ENCODE data around the gene ENOX1.
"Not testable (repeated sequence)": the region's sequence is repeated elsewhere in the genome, so short reads cannot be mapped to it uniquely, and the experiment has no call there.

Gene ENOX1

GRCh38 chr13:43416408-43416807 lies 370.4 kb downstream of the ENOX1 start:
- not testable (repeated sequence) for H3K27ac ChIP-seq (ENCODE audit: low read depth, low read length, poor library complexity, severe bottlenecking); H3K4me2 ChIP-seq (ENCODE audit: low read length); H3K36me3 ChIP-seq (ENCODE audit: insufficient read depth, low read length); H3K79me2 ChIP-seq (ENCODE audit: insufficient read depth, low read length); H3K9me2 ChIP-seq (ENCODE audit: low read depth, low read length); H3K9me3 ChIP-seq (ENCODE audit: low read length); H4K20me1 ChIP-seq (ENCODE audit: insufficient read depth, low read length); H3K27me3 ChIP-seq (ENCODE audit: insufficient read depth, low read length); H3K4me3 ChIP-seq (ENCODE audit: low read depth, low read length, poor library complexity, severe bottlenecking); H3K4me1 ChIP-seq (ENCODE audit: insufficient read depth, low read length, severe bottlenecking); H2AFZ ChIP-seq (ENCODE audit: low read length); H3K9ac ChIP-seq (ENCODE audit: low read length); H3F3A ChIP-seq (ENCODE audit: insufficient read depth, low read length)

- H3K4me1 ChIP-seq (ENCODE audit: insufficient read depth, low read length, severe bottlenecking); H3K4me3 ChIP-seq (ENCODE audit: low read depth, low read length, poor library complexity, severe bottlenecking); H2AFZ ChIP-seq (ENCODE audit: low read length); H3F3A ChIP-seq (ENCODE audit: insufficient read depth, low read length); H3K79me2 ChIP-seq (ENCODE audit: insufficient read depth, low read length); H3K27ac ChIP-seq (ENCODE audit: low read depth, low read length, poor library complexity, severe bottlenecking); H3K9me3 ChIP-seq (ENCODE audit: low read length); H3K36me3 ChIP-seq (ENCODE audit: insufficient read depth, low read length); H3K9me2 ChIP-seq (ENCODE audit: low read depth, low read length); H3K9ac ChIP-seq (ENCODE audit: low read length); H3K27me3 ChIP-seq (ENCODE audit: insufficient read depth, low read length); H4K20me1 ChIP-seq (ENCODE audit: insufficient read depth, low read length); H3K4me2 ChIP-seq (ENCODE audit: low read length): not testable (repeated sequence)
Measured at GRCh38 chr13:43415903-43416391, 370.8 kb downstream of the ENOX1 start.

GRCh38 chr13:43414111-43414510 lies 372.7 kb downstream of the ENOX1 start:
- no peak overlapping the region for H3K4me2 ChIP-seq (ENCODE audit: low read length)
- H2AFZ ChIP-seq (ENCODE audit: low read length) = no peak overlapping the region
- H3K4me1 ChIP-seq (ENCODE audit: insufficient read depth, low read length, severe bottlenecking) = no peaks in the 10 kb centered on the region
- no peaks in the 10 kb centered on the region for H3F3A ChIP-seq (ENCODE audit: insufficient read depth, low read length)
- no peak overlapping the region for H3K4me3 ChIP-seq (ENCODE audit: low read depth, low read length, poor library complexity, severe bottlenecking)
- H3K79me2 ChIP-seq (ENCODE audit: insufficient read depth, low read length) = no peaks in the 10 kb centered on the region
- no peaks in the 10 kb centered on the region for H3K9me3 ChIP-seq (ENCODE audit: low read length)
- H3K9me2 ChIP-seq (ENCODE audit: low read depth, low read length) = no peaks in the 10 kb centered on the region
- no peaks in the 10 kb centered on the region for H3K27me3 ChIP-seq (ENCODE audit: insufficient read depth, low read length)
- no peak overlapping the region for H3K9ac ChIP-seq (ENCODE audit: low read length)
- H3K27ac ChIP-seq (ENCODE audit: low read depth, low read length, poor library complexity, severe bottlenecking) = no peak overlapping the region
- no peaks in the 10 kb centered on the region for H4K20me1 ChIP-seq (ENCODE audit: insufficient read depth, low read length)
- no peaks in the 10 kb centered on the region for H3K36me3 ChIP-seq (ENCODE audit: insufficient read depth, low read length)
- TF ChIP-seq CTCF (IDR thresholded peaks at IDR 0.05; ENCODE audit: low read length) = no peak
- no peak for TF ChIP-seq EZH2 (IDR thresholded peaks at IDR 0.05; ENCODE audit: borderline replicate concordance, low read length)

- no peaks in the 10 kb centered on the region for H4K20me1 ChIP-seq (ENCODE audit: insufficient read depth, low read length)
- H3K79me2 ChIP-seq (ENCODE audit: insufficient read depth, low read length) = no peaks in the 10 kb centered on the region
- no peaks in the 10 kb centered on the region for H3F3A ChIP-seq (ENCODE audit: insufficient read depth, low read length)
- no peak for TF ChIP-seq CTCF (IDR thresholded peaks at IDR 0.05; ENCODE audit: low read length)
- no peak for TF ChIP-seq EZH2 (IDR thresholded peaks at IDR 0.05; ENCODE audit: borderline replicate concordance, low read length)
- H3K9ac ChIP-seq (ENCODE audit: low read length) = no peak overlapping the region
- no peak overlapping the region for H3K4me2 ChIP-seq (ENCODE audit: low read length)
- no peak overlapping the region for H3K27ac ChIP-seq (ENCODE audit: low read depth, low read length, poor library complexity, severe bottlenecking)
- no peak overlapping the region for H2AFZ ChIP-seq (ENCODE audit: low read length)
- H3K9me3 ChIP-seq (ENCODE audit: low read length) = no peaks in the 10 kb centered on the region
- no peaks in the 10 kb centered on the region for H3K4me1 ChIP-seq (ENCODE audit: insufficient read depth, low read length, severe bottlenecking)
- no peaks in the 10 kb centered on the region for H3K9me2 ChIP-seq (ENCODE audit: low read depth, low read length)
- H3K27me3 ChIP-seq (ENCODE audit: insufficient read depth, low read length) = no peaks in the 10 kb centered on the region
- no peaks in the 10 kb centered on the region for H3K36me3 ChIP-seq (ENCODE audit: insufficient read depth, low read length)
- H3K4me3 ChIP-seq (ENCODE audit: low read depth, low read length, poor library complexity, severe bottlenecking) = no peak overlapping the region
Measured at GRCh38 chr13:43411741-43412140, 375.0 kb downstream of the ENOX1 start.

Measured in OCI-LY1 (cell line).